Large intestine (tissue), 3 donors: ENCODE results near the gene MTHFD1L. TPM values are rescaled to one million over a fixed set of nuclear protein-coding genes. Genes with fewer than 3 reads are reported as not detected.
A peak's percentile ranks its signal among the peaks of the same experiment; 100 is the strongest.

Source experiments
- DNase-seq, 2 donors: peaks; one replicate each; pipeline versions ENCODE4 v3.0.0 to v3.0.0-alpha.2; 2013
- H3K27ac ChIP-seq: one replicate; pipeline ENCODE4 v1.5.1; 2013; ENCODE audit warnings: low read length
- H3K27me3 ChIP-seq: 2 replicates; pipeline ENCODE4 v1.6.1; 2013; ENCODE audit warnings: low read length; ENCODE audit not compliant: control insufficient read depth, insufficient read depth
- H3K36me3 ChIP-seq: 2 replicates; pipeline ENCODE4 v1.6.1; 2013; ENCODE audit warnings: low read length; ENCODE audit not compliant: control insufficient read depth, insufficient read depth
- H3K4me1 ChIP-seq: one replicate; pipeline ENCODE4 v1.6.1; 2013; ENCODE audit warnings: low read length; ENCODE audit not compliant: control insufficient read depth, insufficient read depth
- H3K4me3 ChIP-seq: one replicate; pipeline ENCODE4 v1.5.1; 2013; ENCODE audit warnings: low read length
- H3K9me3 ChIP-seq: one replicate; pipeline ENCODE4 v1.6.1; 2013; ENCODE audit warnings: mild to moderate bottlenecking, low read depth, low read length, moderate library complexity; ENCODE audit not compliant: control insufficient read depth
- WGBS: methylation state at CpG from one replicate; pipeline ENCODE4 v1.1.5; 2013; ENCODE audit warnings: low lambda C conversion rate; ENCODE audit not compliant: insufficient coverage; 5-methylcytosine and 5-hydroxymethylcytosine counted together
- polyA plus RNA-seq: library from polyadenylated mRNA; unstranded; fragments of 120-200 nt; gene quantifications from one replicate; pipeline ENCODE4 v1.2.1, GENCODE V29; 2013

MTHFD1L gene
- polyA plus RNA-seq, 1 donor = 11.7 TPM

DNA sequence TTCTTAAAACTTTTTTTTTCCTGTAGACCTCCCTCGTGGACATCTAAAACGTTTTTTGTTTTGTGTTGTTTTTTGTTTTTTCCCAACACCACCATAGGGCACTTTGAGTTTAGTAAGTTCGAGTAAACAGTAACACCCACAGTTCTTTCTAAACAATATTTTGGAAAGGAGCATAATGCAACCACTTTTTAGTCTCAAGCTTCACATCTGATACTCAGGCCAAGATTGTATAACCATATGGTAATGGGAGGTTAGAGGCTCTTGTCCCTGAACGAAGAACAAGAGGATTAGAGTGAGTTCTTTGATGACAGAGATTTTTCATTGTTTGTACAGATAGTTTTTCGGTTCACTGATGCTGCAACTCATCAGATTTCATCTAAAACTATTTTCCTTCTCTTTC lies 144.6 kb downstream of the MTHFD1L start:
- no peak overlapping the region for H3K4me3 ChIP-seq
- H3K27me3 ChIP-seq = no peaks in the 10 kb centered on the region
- peaks cover 3% of the 10 kb centered on the region for H3K4me1 ChIP-seq
- H3K9me3 ChIP-seq = no peaks in the 10 kb centered on the region
- H3K27ac ChIP-seq = no peak overlapping the region
- DNase-seq = no peak
- H3K36me3 ChIP-seq = no peaks in the 10 kb centered on the region
- 87% methylated on average over 4 of the region's 5 CpGs for WGBS

DNA sequence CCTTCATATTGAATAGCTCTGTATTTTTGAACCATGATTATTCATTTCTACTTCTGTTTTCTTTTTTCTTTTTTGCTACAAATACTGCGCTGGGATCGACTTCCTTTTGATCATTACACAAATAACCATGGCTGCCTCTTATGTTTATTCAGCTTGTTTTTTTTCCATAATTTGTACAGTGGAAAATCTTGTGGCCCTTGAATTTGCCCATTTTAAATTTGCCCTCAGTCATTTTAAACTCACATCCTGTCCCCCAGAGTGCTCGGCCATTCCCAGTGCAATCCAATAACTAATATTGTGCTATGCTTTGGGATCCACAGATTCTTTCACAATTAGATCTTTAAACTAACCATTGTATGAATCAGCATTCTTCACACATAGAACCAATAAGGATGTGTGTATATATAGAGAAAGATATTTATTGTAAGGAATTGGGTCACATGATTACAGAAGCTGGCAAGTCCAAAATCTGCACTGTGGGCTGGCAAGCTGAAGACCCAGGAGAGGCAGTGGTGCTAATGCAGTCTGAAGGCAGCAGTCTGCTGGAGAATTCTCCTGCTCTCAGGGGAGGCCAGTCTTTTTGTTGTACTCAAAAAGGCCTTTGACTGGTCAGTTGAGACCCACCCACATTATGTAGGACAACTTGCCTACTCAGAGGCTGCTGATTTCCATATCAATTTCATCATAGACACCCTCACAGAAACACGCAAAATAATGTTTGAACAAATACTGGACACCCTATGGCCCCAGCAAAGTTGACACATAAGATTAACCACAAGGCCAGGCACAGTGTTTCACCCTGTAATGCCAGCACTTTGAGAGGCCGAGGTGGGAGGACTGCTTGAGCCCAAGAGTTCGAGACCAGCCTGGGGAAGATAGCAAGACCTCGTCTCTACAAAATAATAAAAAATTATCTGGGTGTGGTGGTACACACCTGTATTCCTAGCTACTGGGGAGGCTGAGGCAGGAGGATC lies 147.1 kb downstream of the MTHFD1L start:
- no peaks in the 10 kb centered on the region for H3K27me3 ChIP-seq
- 86% methylated on average over 1 of the region's 7 CpGs for WGBS
- H3K27ac ChIP-seq = no peak overlapping the region
- H3K4me1 ChIP-seq = peaks cover 3% of the 10 kb centered on the region
- H3K36me3 ChIP-seq = peaks cover 7% of the 10 kb centered on the region
- no peak overlapping the region for H3K4me3 ChIP-seq
- no peaks in the 10 kb centered on the region for H3K9me3 ChIP-seq
- no peak for DNase-seq

DNA sequence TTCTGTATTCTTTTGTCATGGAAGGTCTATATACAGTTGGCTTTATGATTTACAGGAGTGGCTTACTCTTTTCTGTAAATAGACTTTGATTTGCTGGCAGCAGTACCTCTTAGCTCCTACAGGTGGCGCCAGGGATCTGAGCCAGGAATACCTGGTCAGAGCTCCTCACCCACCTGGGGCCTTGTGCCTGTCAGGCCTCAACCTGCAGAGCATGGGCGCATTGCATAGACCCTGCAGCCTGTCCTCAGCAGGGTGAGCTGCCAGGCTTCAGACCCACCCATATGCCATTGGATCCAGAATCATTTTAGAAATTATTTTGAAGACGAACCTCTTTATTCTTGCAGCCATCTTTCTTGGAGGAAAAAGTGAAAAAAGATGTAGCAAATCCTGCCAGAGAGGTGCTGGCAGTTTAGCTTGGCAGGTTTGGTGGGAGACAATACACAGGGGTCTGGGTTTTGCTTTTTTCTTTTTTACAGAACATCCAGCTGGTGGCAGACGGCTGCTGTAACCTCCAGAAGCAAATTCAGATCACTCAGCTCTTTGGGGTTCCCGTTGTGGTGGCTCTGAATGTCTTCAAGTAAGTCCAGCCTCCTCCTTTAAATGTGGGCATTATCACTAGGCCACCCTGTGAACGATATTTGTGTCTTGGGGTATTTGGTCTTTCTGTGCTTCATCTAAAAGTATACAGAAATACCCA lies 149.1 kb downstream of the MTHFD1L start:
- Histone ChIP-seq H3K4me1 (peaks cover 3% of the 10 kb centered on the region), H3K9me3 (no peaks in the 10 kb centered on the region), H3K27ac (no peak overlapping the region), H3K4me3 (no peak overlapping the region), H3K27me3 (no peaks in the 10 kb centered on the region), H3K36me3 (peaks cover 12% of the 10 kb centered on the region)
- DNase-seq = peak; percentile 66
- WGBS = no CpG with 5 or more reads among the region's 6 CpGs

DNA sequence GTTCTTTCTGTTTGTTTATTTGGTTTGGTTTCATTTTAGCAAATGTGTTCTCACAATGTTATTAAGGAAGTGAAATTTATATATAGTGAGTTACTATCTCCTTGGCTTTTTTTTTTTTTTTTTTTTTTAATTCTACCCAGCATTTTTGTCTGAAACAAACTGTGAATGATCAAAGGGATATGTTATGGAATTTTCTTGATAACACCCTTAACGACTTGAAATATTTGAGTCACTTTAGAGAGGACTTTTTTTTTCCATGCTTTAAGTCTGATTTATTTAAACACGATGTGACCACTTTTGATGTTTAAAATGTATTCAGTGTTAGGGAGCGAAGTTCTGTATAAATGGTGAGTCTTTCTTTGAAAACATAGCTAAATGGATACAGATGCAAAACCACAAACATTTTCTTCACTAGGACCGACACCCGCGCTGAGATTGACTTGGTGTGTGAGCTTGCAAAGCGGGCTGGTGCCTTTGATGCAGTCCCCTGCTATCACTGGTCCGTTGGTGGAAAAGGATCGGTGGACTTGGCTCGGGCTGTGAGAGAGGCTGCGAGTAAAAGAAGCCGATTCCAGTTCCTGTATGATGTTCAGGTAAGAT lies 149.7 kb downstream of the MTHFD1L start:
- peaks cover 3% of the 10 kb centered on the region for H3K4me1 ChIP-seq
- DNase-seq = no peak
- 67% methylated on average over 2 of the region's 12 CpGs for WGBS
- peaks cover 12% of the 10 kb centered on the region for H3K36me3 ChIP-seq
- H3K27ac ChIP-seq = no peak overlapping the region
- H3K4me3 ChIP-seq = no peak overlapping the region
- no peaks in the 10 kb centered on the region for H3K27me3 ChIP-seq
- no peaks in the 10 kb centered on the region for H3K9me3 ChIP-seq

DNA sequence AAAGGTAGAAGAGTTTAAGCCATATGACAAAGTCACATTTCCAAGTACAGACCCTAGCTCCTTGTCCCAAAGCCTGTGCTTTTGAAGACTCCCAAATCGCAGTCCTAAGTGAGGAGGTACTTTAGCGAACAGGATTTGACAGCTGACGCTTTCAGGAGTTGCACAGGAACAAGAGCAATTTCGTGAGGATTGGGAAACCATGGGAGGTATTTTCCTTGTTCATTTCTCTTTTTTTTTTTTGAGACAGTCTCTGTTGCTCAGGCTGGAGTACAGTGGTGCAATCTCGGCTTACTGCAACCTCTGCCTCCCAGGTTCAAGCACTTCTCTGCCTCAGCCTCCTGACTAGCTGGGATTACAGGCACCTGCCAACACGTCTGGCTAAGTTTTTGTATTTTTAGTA lies 150.6 kb downstream of the MTHFD1L start:
- peaks cover 3% of the 10 kb centered on the region for H3K4me1 ChIP-seq
- no peak overlapping the region for H3K4me3 ChIP-seq
- WGBS = 90% methylated on average over 2 of the region's 6 CpGs
- DNase-seq = no peak
- H3K36me3 ChIP-seq = peaks cover 12% of the 10 kb centered on the region
- no peaks in the 10 kb centered on the region for H3K27me3 ChIP-seq
- no peak overlapping the region for H3K27ac ChIP-seq
- H3K9me3 ChIP-seq = no peaks in the 10 kb centered on the region

DNA sequence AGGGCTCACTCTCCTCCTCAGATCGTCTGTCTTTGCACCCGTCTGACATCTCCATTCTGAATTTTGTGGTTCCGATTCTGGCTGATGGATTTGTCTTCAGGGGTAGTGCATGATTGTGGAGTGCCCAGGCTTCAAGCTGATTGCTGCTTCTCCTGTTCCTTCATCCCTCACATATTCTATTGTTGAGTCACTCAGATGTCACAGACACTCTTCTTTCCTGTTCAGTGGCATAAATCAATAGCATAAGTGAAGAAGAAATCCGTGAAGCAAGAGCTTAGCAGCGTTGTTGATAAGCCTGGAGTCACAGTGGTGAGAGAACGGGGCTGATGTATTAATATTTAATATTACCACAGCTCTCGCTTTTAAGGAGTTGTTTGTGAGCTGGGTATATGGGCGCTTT lies 152.5 kb downstream of the MTHFD1L start:
- 100% methylated on average over 1 of the region's 8 CpGs for WGBS
- H3K4me3 ChIP-seq = no peak overlapping the region
- H3K27ac ChIP-seq = no peak overlapping the region
- H3K36me3 ChIP-seq = peaks cover 12% of the 10 kb centered on the region
- no peaks in the 10 kb centered on the region for H3K9me3 ChIP-seq
- peaks cover 3% of the 10 kb centered on the region for H3K4me1 ChIP-seq
- no peaks in the 10 kb centered on the region for H3K27me3 ChIP-seq
- DNase-seq = no peak

DNA sequence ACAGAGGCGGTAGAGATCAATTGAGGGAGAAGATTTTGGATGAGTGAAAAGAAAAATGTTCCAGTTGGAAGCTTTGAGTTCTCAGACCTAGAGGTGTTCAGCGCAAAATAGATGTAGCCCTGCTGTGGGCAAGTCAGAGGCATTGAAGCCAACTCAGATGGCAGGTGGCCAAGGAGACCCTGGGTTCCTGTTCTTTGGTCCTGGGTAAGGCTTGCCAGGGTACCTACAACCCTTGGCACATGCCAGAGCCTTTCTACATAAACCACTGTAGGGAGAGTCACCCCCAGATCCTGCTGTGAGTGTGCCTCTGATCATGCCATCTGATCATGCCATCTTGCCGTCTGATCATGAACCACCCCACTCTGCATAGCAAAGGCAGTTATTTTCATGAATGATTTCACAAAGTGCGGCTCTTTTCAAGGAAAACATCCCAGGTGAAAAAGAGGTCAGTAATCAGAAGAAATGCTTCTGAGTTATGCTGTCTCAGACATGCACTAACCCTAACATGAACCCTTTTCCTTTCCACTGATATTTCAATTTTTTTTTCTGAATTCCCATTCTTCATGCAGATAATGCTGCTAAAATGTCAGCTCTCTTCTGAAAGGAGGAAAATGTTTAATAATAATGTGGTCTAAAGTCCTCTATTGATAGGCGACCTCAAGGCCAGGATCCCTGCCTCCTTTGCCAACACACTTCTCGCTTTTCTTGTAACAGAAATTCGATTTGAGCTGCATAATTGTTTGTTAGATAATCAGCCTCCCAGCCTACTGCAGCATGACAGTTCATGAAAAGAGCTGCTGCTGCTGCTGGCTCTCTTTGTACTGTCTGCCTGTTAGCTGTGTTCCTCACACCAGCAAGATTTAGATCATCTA lies 153.6 kb downstream of the MTHFD1L start:
- H3K27ac ChIP-seq = no peak overlapping the region
- H3K4me3 ChIP-seq = no peak overlapping the region
- WGBS = 100% methylated on average over 1 of the region's 7 CpGs

DNA sequence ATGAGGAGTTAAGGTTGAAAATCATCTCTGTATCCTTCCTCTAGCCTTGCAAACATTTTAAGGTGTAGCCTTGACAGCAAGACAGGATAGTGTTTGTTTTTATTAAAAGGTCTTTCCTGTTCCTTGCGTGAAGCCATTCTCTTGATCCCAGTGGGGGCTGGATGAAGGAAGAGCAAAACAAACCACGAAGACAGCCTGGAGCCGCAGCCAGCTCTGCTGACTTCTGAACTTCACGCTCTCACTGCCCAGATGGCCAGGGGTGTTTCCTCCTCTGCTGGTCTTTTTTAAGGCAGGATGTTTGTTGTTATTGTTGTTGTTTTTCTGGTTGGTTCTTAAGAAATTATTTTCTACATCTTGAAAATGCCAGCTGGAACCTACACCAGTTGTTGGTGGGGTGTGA lies 156.4 kb downstream of the MTHFD1L start:
- no CpG with 5 or more reads among the region's 4 CpGs for WGBS
- H3K27ac ChIP-seq = no peak overlapping the region

More for the DNA sequence above, 153.6 kb downstream of the MTHFD1L start:
- Histone ChIP-seq H3K36me3 (peaks cover 12% of the 10 kb centered on the region), H3K27me3 (no peaks in the 10 kb centered on the region), H3K4me1 (peaks cover 3% of the 10 kb centered on the region), H3K9me3 (no peaks in the 10 kb centered on the region)
- DNase-seq = no peak

DNA sequence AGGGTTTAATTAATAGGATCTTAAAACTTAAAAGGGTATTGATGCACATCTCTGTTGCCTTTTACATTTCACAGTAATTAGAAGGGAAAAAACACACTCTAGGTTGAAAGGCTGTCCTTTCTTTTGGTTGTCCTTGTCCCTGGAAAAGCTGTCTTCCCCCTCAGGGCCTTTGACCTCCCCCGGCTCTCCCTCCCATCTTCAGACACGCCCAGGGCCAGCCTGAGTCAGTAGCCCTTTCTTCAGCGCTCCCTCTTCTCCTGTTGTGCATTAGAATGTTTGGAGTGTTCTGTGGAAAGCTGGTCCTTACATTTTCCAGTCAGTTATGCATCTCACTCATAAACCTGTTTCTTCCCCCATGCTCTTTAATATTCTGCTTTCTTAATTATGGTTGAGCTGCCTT lies 157.0 kb downstream of the MTHFD1L start:
- Histone ChIP-seq H3K4me3 (no peak overlapping the region), H3K36me3 (peaks cover 5% of the 10 kb centered on the region), H3K4me1 (no peaks in the 10 kb centered on the region), H3K27ac (no peak overlapping the region), H3K9me3 (no peaks in the 10 kb centered on the region), H3K27me3 (no peaks in the 10 kb centered on the region)
- DNase-seq = no peak
- no CpG with 5 or more reads among the region's 3 CpGs for WGBS

More for the DNA sequence above, 156.4 kb downstream of the MTHFD1L start:
- H3K27me3 ChIP-seq = no peaks in the 10 kb centered on the region
- DNase-seq = no peak
- H3K4me1 ChIP-seq = no peaks in the 10 kb centered on the region
- H3K4me3 ChIP-seq = no peak overlapping the region
- no peaks in the 10 kb centered on the region for H3K9me3 ChIP-seq
- peaks cover 7% of the 10 kb centered on the region for H3K36me3 ChIP-seq
